ENCODE data around the gene C15orf61. TPM values are rescaled to one million over a fixed set of nuclear protein-coding genes. Genes with fewer than 3 reads are reported as not detected.

C15orf61 gene
- total and polyA plus RNA-seq, 2 of the 13 experiments (the other 11 are each of a cell fraction or from before 2014, with no cell fraction given), result 2.1 to 6.6 TPM

DNA sequence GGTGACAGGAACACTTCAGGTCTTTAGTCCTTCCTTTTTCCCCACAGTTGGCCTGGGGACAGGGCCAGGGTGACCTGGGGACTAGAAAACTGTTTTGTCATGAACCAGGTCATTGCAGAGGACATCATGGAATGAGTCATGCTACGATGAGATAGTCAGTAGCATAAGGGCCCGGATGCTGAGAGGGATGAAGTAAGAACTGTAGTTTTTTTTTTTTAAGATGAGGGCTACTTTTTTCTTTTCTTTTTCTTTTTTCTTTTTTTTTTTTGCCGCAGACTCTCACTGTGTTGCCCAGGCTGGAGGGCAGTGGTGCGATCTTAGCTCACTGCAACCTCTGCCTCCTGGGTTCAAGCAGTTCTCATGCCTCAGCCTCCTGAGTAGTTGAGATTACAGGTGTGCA, 29.6 kb downstream of the C15orf61 start:
- no TSS peak for BruUV-seq (replicated peaks)
- no peaks in the 10 kb centered on the region for H3K27me3 ChIP-seq (ENCODE audit: control insufficient read depth in 1 of 2, insufficient read depth in 2 of 2, low read length in 2 of 2)
- in situ Hi-C loops (cut with HindIII; ENCODE audit: extremely low pct_ligation_motif_present, low pct_unique_long_range_greater_than_20kb), result no loop called here
- peaks cover 2 to 16% of the 10 kb centered on the region in 2 experiments; a peak in 4 of 5 replicates for H3K36me3 ChIP-seq (replicated peaks in 1 of 2; ENCODE audit: control insufficient read depth in 1 of 2, insufficient read depth in 2 of 2, low read length in 2 of 2)
- TF ChIP-seq FOSL2 (CRISPR knock-in tag; IDR thresholded peaks at IDR 0.05), result 0 out of 2 replicates have a peak, but pooled peaks have one; percentile 13
- TF ChIP-seq ZNF543 (CRISPR knock-in tag; IDR thresholded peaks at IDR 0.05), result no peak
- TF ChIP-seq, protein P1, sequence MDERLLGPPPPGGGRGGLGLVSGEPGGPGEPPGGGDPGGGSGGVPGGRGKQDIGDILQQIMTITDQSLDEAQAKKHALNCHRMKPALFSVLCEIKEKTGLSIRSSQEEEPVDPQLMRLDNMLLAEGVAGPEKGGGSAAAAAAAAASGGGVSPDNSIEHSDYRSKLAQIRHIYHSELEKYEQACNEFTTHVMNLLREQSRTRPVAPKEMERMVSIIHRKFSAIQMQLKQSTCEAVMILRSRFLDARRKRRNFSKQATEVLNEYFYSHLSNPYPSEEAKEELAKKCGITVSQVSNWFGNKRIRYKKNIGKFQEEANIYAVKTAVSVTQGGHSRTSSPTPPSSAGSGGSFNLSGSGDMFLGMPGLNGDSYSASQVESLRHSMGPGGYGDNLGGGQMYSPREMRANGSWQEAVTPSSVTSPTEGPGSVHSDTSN (CRISPR knock-in tag; IDR thresholded peaks at IDR 0.05), result no peak
- no peak for TF ChIP-seq ZNF883 (CRISPR knock-in tag; IDR thresholded peaks at IDR 0.05; ENCODE audit: not compliant biosample characterization)
- TF ChIP-seq ZNF7 (CRISPR knock-in tag; IDR thresholded peaks at IDR 0.05), result no peak
- no peak for TF ChIP-seq REXO4 (CRISPR knock-in tag; IDR thresholded peaks at IDR 0.05; ENCODE audit: borderline replicate concordance)
- intact Hi-C loops (cut with micrococcal nuclease; ENCODE audit: unreplicated experiment), result no loop called here
- WGBS (ENCODE audit: low lambda C conversion rate), result over 99% methylated on average over 4 of the region's 4 CpGs
- H3K4me2 ChIP-seq (ENCODE audit: low read depth, low read length), result no peak overlapping the region
- H3K27ac ChIP-seq (ENCODE audit: extremely low read length, insufficient read depth, low read length), result no peak overlapping the region
- H4K20me1 ChIP-seq (ENCODE audit: insufficient read depth, low read length), result no peaks in the 10 kb centered on the region
- peaks cover 8% of the 10 kb centered on the region; the same call in 1 of the 2 replicates for H3K4me1 ChIP-seq (ENCODE audit: insufficient read depth, low read length)
- H2AFZ ChIP-seq (ENCODE audit: low read length), result no peak overlapping the region
- ChIA-PET CTCF (ENCODE audit: low intra/inter-chr PET ratio, low total read pairs) (no interaction called here), POLR2A (interaction anchor here (0.9 kb wide), 1 partner anchor 8 kb away, joined by 3 read pairs; the partner anchor contains the start of gene MAP2K5)
- DNase-seq (ENCODE audit: low spot score) (no peak), ATAC-seq (no peak), FAIRE-seq (no peak)
- no peaks in the 10 kb centered on the region for H3K79me2 ChIP-seq (ENCODE audit: insufficient read depth, low read length)
- no peaks in the 10 kb centered on the region for H3K9me3 ChIP-seq (ENCODE audit: low read length)
- no peak overlapping the region for H3K4me3 ChIP-seq (replicated peaks in 1 of 3; ENCODE audit: insufficient read depth in 1 of 3, low read depth in 2 of 3, low read length in 3 of 3)
- no peak overlapping the region for H3K9ac ChIP-seq (ENCODE audit: insufficient read depth, low read depth, low read length)

DNA sequence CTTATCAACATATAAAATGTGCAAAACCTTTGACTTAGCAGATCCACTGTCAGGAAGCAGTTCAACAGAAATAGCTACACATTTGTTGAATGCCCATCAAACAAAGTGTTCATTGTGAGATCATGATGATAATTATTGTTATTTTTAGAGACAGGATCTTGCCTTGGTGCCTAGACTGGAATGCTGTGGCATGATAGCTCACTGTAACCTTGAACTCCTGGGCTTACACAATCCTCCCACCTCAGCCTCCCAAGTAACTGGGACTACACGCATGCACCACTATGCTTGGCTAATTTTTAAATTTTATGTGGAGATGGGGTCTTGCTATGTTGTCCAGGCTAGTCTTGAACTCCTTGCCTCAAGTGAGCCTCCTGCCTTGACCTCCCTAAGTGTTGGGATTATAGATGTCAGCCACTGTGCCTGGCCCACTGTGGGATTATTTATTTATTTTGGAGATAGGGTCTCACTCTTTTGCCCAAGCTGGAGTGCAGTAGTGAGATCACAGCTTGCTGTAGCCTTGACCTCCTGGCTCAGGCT, 30.3 kb downstream of the C15orf61 start:
- H3K9ac ChIP-seq (ENCODE audit: insufficient read depth, low read depth, low read length), result no peak overlapping the region
- WGBS (ENCODE audit: low lambda C conversion rate), result 85% methylated on average over 1 of the region's 1 CpG
- H3K9me3 ChIP-seq (ENCODE audit: low read length), result no peaks in the 10 kb centered on the region
- ChIA-PET CTCF (ENCODE audit: low intra/inter-chr PET ratio, low total read pairs) (no interaction called here), POLR2A (interaction anchor here (0.9 kb wide), 1 partner anchor 9 kb away, joined by 3 read pairs; the partner anchor contains the start of gene MAP2K5)
- H4K20me1 ChIP-seq (ENCODE audit: insufficient read depth, low read length), result no peaks in the 10 kb centered on the region
- no peak overlapping the region for H3K27ac ChIP-seq (ENCODE audit: extremely low read length, insufficient read depth, low read length)
- no peak for FAIRE-seq
- H3K79me2 ChIP-seq (ENCODE audit: insufficient read depth, low read length), result no peaks in the 10 kb centered on the region
- ATAC-seq, result no peak
- DNase-seq (ENCODE audit: low spot score), result peak; percentile 43
- no TSS peak for BruUV-seq (replicated peaks)
- H3K4me3 ChIP-seq (replicated peaks in 1 of 3; ENCODE audit: insufficient read depth in 1 of 3, low read depth in 2 of 3, low read length in 3 of 3), result no peak overlapping the region
- H2AFZ ChIP-seq (ENCODE audit: low read length), result no peak overlapping the region
- no peaks in the 10 kb centered on the region for H3K27me3 ChIP-seq (ENCODE audit: control insufficient read depth in 1 of 2, insufficient read depth in 2 of 2, low read length in 2 of 2)
- no peak overlapping the region for H3K4me2 ChIP-seq (ENCODE audit: low read depth, low read length)
- intact Hi-C loops (cut with micrococcal nuclease; ENCODE audit: unreplicated experiment), result no loop called here
- in situ Hi-C loops (cut with HindIII; ENCODE audit: extremely low pct_ligation_motif_present, low pct_unique_long_range_greater_than_20kb), result no loop called here
- H3K4me1 ChIP-seq (ENCODE audit: insufficient read depth, low read length), result peaks cover 8% of the 10 kb centered on the region; the same call in 1 of the 2 replicates
- H3K36me3 ChIP-seq (replicated peaks in 1 of 2; ENCODE audit: control insufficient read depth in 1 of 2, insufficient read depth in 2 of 2, low read length in 2 of 2), result peaks cover under 1 to 13% of the 10 kb centered on the region in 2 experiments; a peak in 4 of 5 replicates
- TF ChIP-seq, protein P2, sequence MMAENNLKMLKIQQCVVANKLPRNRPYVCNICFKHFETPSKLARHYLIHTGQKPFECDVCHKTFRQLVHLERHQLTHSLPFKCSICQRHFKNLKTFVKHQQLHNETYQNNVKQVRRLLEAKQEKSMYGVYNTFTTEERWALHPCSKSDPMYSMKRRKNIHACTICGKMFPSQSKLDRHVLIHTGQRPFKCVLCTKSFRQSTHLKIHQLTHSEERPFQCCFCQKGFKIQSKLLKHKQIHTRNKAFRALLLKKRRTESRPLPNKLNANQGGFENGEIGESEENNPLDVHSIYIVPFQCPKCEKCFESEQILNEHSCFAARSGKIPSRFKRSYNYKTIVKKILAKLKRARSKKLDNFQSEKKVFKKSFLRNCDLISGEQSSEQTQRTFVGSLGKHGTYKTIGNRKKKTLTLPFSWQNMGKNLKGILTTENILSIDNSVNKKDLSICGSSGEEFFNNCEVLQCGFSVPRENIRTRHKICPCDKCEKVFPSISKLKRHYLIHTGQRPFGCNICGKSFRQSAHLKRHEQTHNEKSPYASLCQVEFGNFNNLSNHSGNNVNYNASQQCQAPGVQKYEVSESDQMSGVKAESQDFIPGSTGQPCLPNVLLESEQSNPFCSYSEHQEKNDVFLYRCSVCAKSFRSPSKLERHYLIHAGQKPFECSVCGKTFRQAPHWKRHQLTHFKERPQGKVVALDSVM (CRISPR knock-in tag; IDR thresholded peaks at IDR 0.05), result 0 out of 2 replicates have a peak, but pooled peaks have one; percentile 33
- no peak for TF ChIP-seq ZMYM2 (CRISPR knock-in tag; IDR thresholded peaks at IDR 0.05)
- TF ChIP-seq ZNF124 (CRISPR knock-in tag; IDR thresholded peaks at IDR 0.05), result no peak
- TF ChIP-seq, protein P3, sequence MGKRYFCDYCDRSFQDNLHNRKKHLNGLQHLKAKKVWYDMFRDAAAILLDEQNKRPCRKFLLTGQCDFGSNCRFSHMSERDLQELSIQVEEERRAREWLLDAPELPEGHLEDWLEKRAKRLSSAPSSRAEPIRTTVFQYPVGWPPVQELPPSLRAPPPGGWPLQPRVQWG (CRISPR knock-in tag; IDR thresholded peaks at IDR 0.05; ENCODE audit: borderline replicate concordance, low read depth), result no peak
- peak; percentile 94 for TF ChIP-seq ZNF121 (CRISPR knock-in tag; IDR thresholded peaks at IDR 0.05)
- TF ChIP-seq ZFAT (CRISPR knock-in tag; conservative IDR thresholded peaks at IDR 0.05), result no peak
